Effector memory CD8-positive, alpha-beta T cell (primary cell): ENCODE data around the gene ZBTB17.

ENCODE experiments used
- ATAC-seq: fragments of 150-1000 bp; cut with Tn5 transposase; replicated peaks from 2 replicates; pipeline ENCODE4 v1.10.0; 2021; ENCODE audit warnings: mild to moderate bottlenecking, moderate library complexity
- DNase-seq, 3 experiments: peaks; one replicate each; pipeline ENCODE4 v3.0.0; 2021
- H3K27ac Mint-ChIP-seq, 2 donors: one replicate each; pipeline ENCODE4 v1.8.0; 2022; ENCODE audit warnings: mild to moderate bottlenecking in 2 of 2, mixed read lengths in 2 of 2, moderate library complexity in 2 of 2
- H3K27me3 Mint-ChIP-seq, 2 donors: one replicate each; pipeline ENCODE4 v1.8.0; 2022; ENCODE audit warnings: mixed read lengths in 2 of 2
- H3K36me3 Mint-ChIP-seq: one replicate; pipeline ENCODE4 v1.8.0; 2022; ENCODE audit warnings: mild to moderate bottlenecking, moderate library complexity, mixed read lengths; ENCODE audit not compliant: insufficient read depth
- H3K4me1 Mint-ChIP-seq, 2 donors: one replicate each; pipeline ENCODE4 v1.8.0; 2022; ENCODE audit warnings: low read depth in 2 of 2, mixed read lengths in 2 of 2
- H3K4me3 Mint-ChIP-seq, 2 donors: one replicate each; pipeline ENCODE4 v1.8.0; 2022; ENCODE audit warnings: mild to moderate bottlenecking in 2 of 2, mixed read lengths in 2 of 2, moderate library complexity in 2 of 2
- H3K9me3 Mint-ChIP-seq, 2 donors: one replicate each; pipeline ENCODE4 v1.8.0; 2022; ENCODE audit warnings: mixed read lengths in 2 of 2

Gene ZBTB17

DNA sequence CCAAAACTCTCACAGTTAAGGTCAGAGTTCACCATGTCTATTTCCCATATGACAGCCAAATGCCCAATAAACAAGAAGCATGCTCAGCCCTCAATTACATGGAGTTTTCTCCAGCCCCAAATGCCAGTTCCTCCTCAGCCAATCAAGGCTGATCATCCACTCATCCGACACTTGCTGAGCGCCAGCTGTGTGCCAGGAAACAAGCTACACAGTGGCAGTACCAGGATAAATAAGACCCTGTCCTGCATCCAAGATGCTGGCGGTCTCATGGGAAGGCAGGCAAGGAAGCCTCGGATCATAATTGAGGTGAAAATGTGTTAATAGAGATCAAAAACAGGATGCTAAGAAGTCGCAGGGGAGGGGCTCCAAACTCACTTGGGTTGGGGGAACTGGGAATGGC, 7.7 kb downstream of the ZBTB17 start:
- Mint-ChIP-seq H3K27me3 (no peaks in the 10 kb centered on the region), H3K36me3 (peaks cover 27% of the 10 kb centered on the region), H3K27ac (no peak overlapping the region), H3K4me1 (peaks cover 46 to 61% of the 10 kb centered on the region in 2 donors), H3K4me3 (no peak overlapping the region), H3K9me3 (no peaks in the 10 kb centered on the region)
- ATAC-seq (no peak), DNase-seq (no peak)

DNA sequence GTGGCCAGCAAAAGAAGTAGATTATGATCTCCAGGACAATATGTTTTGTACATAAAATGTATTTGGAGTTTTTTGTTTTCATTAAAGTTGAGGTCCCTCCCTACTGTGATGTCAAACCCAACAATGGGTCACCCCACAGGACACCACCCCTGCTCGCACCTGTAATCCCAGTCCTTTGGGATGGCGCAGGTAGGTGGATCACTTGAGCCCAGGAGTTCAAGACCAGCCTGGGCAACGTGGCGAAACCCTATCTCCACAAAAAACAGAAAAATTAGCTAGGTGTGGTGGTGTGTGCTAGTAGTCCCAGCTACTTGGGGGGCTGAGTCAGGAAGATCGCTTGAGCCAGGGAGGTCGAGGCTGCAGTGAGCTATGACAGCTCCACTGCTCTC, 9.0 kb downstream of the ZBTB17 start:
- ATAC-seq, result no peak
- no peaks in the 10 kb centered on the region for H3K27me3 Mint-ChIP-seq
- H3K9me3 Mint-ChIP-seq, result no peaks in the 10 kb centered on the region
- H3K36me3 Mint-ChIP-seq, result peaks cover 21% of the 10 kb centered on the region
- H3K27ac Mint-ChIP-seq, result peak overlapping the region; percentile 80 to 86
- peaks cover 41 to 56% of the 10 kb centered on the region in 2 donors for H3K4me1 Mint-ChIP-seq
- DNase-seq, result no peak
- no peak overlapping the region for H3K4me3 Mint-ChIP-seq

DNA sequence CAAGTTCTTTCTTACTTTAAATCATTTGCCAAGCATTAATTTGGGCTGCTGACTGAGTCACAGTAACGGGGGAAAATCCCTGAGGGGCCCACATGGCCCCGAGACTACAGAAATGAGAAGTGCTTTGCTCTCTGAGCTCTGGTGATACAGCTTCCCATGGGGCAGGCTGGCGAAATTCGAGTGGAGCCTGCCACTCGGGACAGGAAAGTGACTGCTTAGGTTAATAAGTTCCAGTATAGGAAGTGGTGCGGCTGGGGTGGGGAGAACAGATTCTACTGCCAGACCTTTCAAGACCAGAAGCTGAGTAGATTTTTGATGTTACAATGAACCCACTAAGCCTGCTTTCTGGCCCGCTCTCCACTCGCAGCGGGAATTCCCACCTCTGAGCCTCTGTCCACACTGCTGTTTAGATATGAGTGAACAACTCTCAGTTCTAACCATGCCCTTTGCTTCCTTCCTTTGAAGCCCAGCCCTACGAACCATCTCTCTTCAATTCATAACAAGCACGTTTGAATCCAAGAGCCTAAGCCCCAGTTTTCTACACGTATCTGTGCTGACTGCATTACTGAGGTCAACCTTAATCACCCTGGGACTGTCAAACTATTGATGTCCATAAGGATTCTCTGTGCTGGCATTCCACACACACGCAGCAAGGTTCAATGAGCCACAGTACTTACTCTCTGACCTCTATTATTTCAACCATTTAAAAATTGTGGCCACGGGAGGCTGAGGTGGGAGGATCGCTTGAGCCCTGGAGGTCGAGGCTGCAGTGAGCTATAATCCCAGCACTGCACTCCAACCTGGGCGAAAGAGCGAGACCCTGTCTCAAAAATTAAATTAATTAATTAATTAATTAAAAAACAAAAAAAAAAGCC, 9.6 kb downstream of the ZBTB17 start:
- ATAC-seq, result peak; percentile 77
- Mint-ChIP-seq H3K27me3 (no peaks in the 10 kb centered on the region), H3K4me1 (peaks cover 40 to 54% of the 10 kb centered on the region in 2 donors), H3K9me3 (no peaks in the 10 kb centered on the region), H3K27ac (peak overlapping the region; percentile 80 to 86), H3K4me3 (peak overlapping the region; percentile 49 to 70), H3K36me3 (peaks cover 24% of the 10 kb centered on the region)
- DNase-seq, result peak in 2 of 3 experiments; percentile 31 to 35

DNA sequence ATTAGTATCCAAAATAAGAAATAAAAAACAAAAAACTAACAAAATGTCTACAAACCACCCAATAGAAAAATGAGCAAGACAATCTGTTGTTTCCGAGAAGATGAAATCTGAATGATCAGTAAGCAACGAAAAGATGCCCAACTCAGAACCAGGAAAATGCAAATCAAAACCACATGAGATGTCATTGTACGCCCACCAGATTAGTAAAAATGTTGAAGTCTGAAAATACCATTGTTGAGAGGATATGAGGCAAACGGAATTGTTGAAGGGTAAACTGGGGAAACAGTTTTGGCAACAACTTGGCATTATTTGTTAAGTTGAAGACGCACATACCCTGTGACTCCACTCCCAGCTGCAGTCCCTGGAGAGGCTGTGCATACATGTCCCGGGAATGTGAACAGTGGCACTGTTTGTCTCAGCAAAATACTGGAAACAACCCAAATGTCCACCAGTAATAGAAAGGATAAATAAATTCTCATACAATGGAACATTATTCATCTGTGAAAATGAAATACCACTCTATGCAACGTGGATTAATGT, 10.6 kb downstream of the ZBTB17 start:
- H3K27ac Mint-ChIP-seq, result peak overlapping the region; percentile 80 to 86
- H3K4me1 Mint-ChIP-seq, result peaks cover 40 to 56% of the 10 kb centered on the region in 2 donors
- ATAC-seq (no peak), DNase-seq (no peak)
- H3K27me3 Mint-ChIP-seq, result no peaks in the 10 kb centered on the region
- peaks cover 27% of the 10 kb centered on the region for H3K36me3 Mint-ChIP-seq
- H3K9me3 Mint-ChIP-seq, result no peaks in the 10 kb centered on the region
- peak overlapping the region; percentile 49 to 70 for H3K4me3 Mint-ChIP-seq

DNA sequence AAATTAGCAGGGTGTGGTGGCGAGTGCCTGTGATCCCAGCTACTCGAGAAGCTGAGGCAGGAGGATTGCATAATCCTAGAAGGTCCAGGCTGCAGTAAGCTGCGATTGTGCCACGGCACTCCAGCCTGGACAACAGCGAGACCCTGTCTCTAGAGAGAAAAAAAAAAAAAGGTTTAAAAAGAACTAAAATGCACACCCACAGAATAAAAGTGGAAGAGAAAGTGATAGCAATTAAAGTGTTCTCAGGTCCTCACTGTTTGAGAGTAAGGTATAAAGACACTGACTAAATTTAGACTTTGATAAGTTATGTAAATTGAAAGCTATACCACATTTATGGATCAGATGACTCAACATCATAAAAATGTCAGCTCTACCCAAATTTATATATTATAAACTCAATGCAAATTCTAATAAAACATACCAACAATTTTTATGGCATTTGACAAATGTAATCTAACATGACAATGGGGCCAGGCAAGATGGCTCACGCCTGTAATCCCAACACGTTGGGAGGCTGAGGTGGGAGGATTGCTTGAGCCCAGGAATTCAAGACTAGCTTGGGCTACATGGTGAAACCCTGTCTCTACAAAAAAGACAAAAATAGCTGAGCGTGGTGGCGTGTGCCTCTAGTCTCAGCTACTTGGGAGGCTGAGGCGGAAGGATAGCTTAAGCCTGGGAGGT, 11.8 kb downstream of the ZBTB17 start:
- DNase-seq, result no peak
- Mint-ChIP-seq H3K4me3 (peak overlapping the region; percentile 49 to 55), H3K4me1 (peaks cover 43 to 57% of the 10 kb centered on the region in 2 donors), H3K36me3 (peaks cover 23% of the 10 kb centered on the region), H3K27me3 (no peaks in the 10 kb centered on the region), H3K27ac (peak overlapping the region; percentile 80 to 86), H3K9me3 (no peaks in the 10 kb centered on the region)
- ATAC-seq, result no peak

DNA sequence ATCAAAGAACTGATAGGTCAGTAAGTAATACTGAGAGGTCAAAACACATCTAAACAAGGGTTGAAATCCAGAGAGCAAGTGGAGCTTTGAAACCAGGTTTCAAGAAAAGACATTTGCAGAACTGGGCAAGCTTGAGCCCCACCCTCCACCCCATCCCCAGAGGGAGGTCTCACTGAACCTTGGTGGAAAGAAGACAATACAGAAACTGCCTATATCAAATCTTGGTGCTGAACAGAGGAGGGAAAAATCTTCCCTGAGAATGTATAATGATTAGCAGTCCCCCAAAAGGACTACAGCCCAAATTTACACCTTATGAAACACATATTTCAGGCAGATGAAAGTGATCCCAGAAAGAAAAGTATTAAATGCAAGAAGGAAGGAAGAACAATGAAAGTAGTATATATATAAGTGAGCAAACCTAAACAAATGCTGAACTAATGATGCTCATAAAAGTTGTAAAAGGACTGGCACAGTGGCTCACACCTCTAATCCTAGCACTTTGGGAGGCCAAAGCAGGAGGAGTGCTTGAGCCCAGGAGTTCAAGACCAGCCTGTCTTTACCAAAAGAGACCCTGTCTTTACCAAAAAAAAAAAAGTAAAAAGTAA, 12.4 kb downstream of the ZBTB17 start:
- Mint-ChIP-seq H3K4me1 (peaks cover 46 to 60% of the 10 kb centered on the region in 2 donors), H3K4me3 (peak overlapping the region; percentile 49 to 55), H3K27me3 (no peaks in the 10 kb centered on the region), H3K27ac (peak overlapping the region; percentile 13 to 86), H3K9me3 (no peaks in the 10 kb centered on the region), H3K36me3 (peaks cover 25% of the 10 kb centered on the region)
- no peak for DNase-seq
- no peak for ATAC-seq

DNA sequence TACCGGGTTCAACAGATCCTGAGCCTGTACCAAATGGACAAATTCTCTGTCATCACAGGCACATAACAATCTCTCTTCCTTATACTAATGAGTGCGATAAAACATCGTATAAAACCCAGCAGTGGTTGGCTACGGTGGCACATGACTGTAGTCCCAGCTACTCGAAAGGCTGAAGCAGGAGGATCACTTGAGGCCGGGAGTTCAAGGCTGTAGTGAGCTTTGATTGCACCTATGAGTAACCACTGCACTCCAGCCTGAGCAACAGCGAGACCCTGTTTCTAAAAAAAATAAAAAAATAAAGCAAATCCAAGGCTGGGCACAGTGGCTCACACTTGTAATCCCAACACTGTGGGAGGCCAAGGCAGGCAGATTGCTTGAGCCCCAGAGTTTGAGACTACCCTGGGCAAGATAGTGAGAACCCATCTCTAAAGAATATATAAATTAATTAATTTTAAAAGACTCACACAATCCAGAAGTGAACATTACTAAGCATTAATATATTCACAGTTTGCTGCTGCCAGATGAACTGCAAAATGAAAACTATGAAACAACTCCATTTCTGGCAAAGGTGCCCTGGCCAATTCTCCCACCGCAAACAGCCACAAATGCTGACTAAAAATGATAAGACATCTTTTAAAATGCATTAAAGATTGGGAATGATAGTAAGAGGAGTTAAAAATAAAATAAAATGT, 13.1 kb downstream of the ZBTB17 start:
- H3K27me3 Mint-ChIP-seq, result no peaks in the 10 kb centered on the region
- H3K27ac Mint-ChIP-seq, result peak overlapping the region in 1 of 2 donors; percentile 86
- no peak overlapping the region for H3K4me3 Mint-ChIP-seq
- H3K4me1 Mint-ChIP-seq, result peaks cover 47 to 60% of the 10 kb centered on the region in 2 donors
- H3K9me3 Mint-ChIP-seq, result no peaks in the 10 kb centered on the region
- ATAC-seq, result no peak
- H3K36me3 Mint-ChIP-seq, result peaks cover 23% of the 10 kb centered on the region
- no peak for DNase-seq

DNA sequence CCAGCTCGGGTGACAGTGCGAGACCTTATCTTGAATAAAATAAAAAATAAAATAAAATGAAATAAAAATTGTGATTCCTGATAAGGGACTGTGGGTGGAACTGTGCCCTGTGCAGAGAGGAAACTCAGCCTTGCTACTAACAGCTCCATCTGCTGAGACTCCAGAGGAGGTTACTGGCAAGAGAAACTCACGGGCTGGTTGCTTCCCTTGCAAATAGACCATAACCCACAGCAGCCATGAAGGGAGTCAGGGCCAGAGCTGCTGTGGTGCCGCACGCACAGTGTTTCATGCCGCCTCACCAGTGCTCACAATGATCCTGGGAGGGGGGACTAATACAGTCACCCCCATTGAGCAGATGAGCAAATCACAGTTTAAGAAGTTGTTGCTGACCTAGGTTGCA, 13.7 kb downstream of the ZBTB17 start:
- Mint-ChIP-seq H3K4me3 (no peak overlapping the region), H3K4me1 (peaks cover 48 to 55% of the 10 kb centered on the region in 2 donors), H3K9me3 (no peaks in the 10 kb centered on the region), H3K27me3 (no peaks in the 10 kb centered on the region), H3K36me3 (peaks cover 25% of the 10 kb centered on the region), H3K27ac (no peak overlapping the region)
- no peak for ATAC-seq
- DNase-seq, result no peak

DNA sequence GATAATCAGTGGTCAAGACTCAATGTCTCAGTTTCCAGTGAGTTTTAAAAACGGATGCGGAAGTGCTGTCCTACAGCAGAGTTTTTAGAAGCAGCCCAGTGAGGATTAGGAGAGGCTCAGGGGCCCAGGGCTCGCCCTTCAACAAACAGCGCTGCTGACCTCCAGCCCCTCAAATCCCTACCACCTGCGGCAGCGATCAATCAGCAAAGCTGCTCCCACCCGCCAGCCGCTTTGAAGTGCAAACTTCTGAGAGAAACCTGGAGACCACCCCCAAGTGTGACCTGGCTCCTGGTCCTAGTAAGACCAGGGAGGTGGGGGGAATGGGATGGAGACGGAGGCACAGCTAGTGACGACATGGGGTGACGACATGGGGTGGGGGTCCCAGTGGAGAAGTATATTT, 14.4 kb downstream of the ZBTB17 start:
- Mint-ChIP-seq H3K9me3 (no peaks in the 10 kb centered on the region), H3K36me3 (peaks cover 22% of the 10 kb centered on the region), H3K4me1 (peaks cover 45 to 55% of the 10 kb centered on the region in 2 donors), H3K27ac (no peak overlapping the region), H3K27me3 (no peaks in the 10 kb centered on the region), H3K4me3 (no peak overlapping the region)
- ATAC-seq, result no peak
- no peak for DNase-seq

DNA sequence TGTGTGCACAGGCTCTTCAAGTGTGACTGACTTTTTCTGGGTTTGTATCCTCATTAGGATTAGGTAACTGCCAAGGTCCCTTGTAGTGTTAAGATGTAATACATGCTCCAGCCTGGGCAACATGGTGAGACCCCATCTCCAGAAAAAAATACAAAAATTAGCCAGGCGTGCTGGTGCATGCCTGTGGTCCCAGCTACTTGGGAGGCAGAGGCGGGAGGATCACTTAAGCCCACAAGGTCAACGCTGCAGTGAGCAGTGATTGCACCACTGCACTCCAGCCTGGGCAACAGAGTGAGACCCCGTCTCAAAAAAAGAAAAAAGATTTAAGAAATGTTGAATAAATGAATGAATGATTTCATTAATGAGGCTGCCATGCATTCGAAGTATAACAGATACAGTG, 15.1 kb downstream of the ZBTB17 start:
- DNase-seq (no peak), ATAC-seq (no peak)
- peaks cover 22% of the 10 kb centered on the region for H3K36me3 Mint-ChIP-seq
- H3K27ac Mint-ChIP-seq, result peak overlapping the region; percentile 39 to 56
- H3K4me3 Mint-ChIP-seq, result no peak overlapping the region
- no peaks in the 10 kb centered on the region for H3K27me3 Mint-ChIP-seq
- no peaks in the 10 kb centered on the region for H3K9me3 Mint-ChIP-seq
- peaks cover 42 to 55% of the 10 kb centered on the region in 2 donors for H3K4me1 Mint-ChIP-seq

DNA sequence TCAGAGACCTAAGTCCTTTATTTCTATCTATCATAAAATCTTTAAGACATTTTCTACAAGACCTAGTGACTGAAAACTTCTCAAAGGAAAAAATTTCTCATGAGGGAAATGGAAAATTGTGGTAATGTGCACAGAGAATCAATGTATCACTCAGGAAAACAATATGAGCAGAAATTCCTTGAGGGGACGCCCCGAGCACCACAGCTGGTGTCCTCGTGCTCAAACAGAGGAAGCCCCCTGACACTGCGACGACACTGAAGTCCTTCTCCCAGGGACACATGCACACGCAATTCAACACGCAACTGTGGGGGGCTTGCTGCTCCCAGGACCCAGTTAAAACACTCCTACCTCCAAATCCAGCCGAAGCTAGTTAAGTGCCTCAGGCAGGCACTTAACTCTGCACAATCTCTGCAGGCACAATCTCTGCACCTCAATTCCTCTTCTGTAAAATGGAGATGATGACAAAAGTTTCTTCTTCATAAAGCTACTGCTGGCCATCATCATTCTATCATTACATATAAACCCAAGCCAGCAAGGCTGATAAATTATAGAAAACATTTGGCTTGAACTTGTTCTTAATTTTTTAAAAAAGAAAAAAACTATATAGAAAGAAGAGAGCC, 16.0 kb downstream of the ZBTB17 start:
- Mint-ChIP-seq H3K9me3 (no peaks in the 10 kb centered on the region), H3K4me3 (no peak overlapping the region), H3K36me3 (peaks cover 22% of the 10 kb centered on the region), H3K4me1 (peaks cover 34 to 53% of the 10 kb centered on the region in 2 donors), H3K27ac (peak overlapping the region; percentile 56 to 79), H3K27me3 (no peaks in the 10 kb centered on the region)
- DNase-seq, result no peak
- no peak for ATAC-seq

DNA sequence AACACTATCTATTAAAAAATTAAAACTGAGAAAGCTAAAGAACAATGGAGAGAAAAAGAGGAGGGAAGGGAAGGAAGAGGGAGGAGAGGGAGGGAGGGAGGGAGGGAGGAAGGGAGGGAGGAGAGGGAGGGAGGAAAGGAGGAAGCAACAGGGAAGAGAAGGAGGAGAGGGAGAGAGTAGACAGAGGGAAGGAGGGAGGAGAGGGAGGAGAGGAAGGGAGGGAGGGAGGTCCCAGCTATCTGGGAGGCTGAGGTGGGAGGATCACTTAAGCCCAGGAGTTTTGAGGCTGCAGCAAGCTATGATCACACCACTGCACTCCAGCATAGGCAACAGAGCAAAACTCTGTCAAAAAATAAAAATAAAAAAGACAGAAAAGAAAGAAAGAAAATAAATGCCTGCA, 16.5 kb downstream of the ZBTB17 start:
- Mint-ChIP-seq H3K27me3 (no peaks in the 10 kb centered on the region), H3K27ac (peak overlapping the region; percentile 56 to 79), H3K4me3 (no peak overlapping the region), H3K36me3 (peaks cover 22% of the 10 kb centered on the region), H3K4me1 (peaks cover 32 to 51% of the 10 kb centered on the region in 2 donors), H3K9me3 (no peaks in the 10 kb centered on the region)
- no peak for ATAC-seq
- DNase-seq, result no peak
